Tibial nerve (tissue), 4 donors: ENCODE data around the gene PPCDC. TPM values are rescaled to one million over a fixed set of nuclear protein-coding genes. Genes with fewer than 3 reads are reported as not detected.
A peak's percentile ranks its signal among the peaks of the same experiment; 100 is the strongest.

Experiments
- DNase-seq, 2 donors: peaks; one replicate each; pipeline ENCODE4 v3.0.0-alpha.2; 2019; ENCODE audit warnings: low spot score in 2 of 2
- H3K27ac ChIP-seq, 4 donors: fragments of 200-600 bp; sonication (generic) in 3 of 4; one replicate each; pipeline ENCODE4 v1.5.1; 2017 to 2019; ENCODE audit warnings: mild to moderate bottlenecking in 1 of 4
- H3K27me3 ChIP-seq, 2 donors: fragments of 200-600 bp; sonication (generic) in 1 of 2; one replicate each; pipeline versions ENCODE4 v1.5.1 to v1.6.0; 2017 to 2019
- H3K36me3 ChIP-seq, 3 donors: fragments of 200-600 bp; sonication (generic); one replicate each; pipeline ENCODE4 v1.5.1; 2018 to 2019
- H3K4me1 ChIP-seq, 4 donors: fragments of 200-600 bp; sonication (generic) in 3 of 4; one replicate each; pipeline ENCODE4 v1.5.1; 2017 to 2019
- H3K4me3 ChIP-seq, 4 donors: fragments of 200-600 bp; sonication (generic) in 3 of 4; one replicate each; pipeline ENCODE4 v1.5.1; 2017 to 2019; ENCODE audit warnings: mild to moderate bottlenecking in 1 of 4, moderate library complexity in 1 of 4
- H3K9me3 ChIP-seq, 4 donors: fragments of 200-600 bp; sonication (generic) in 3 of 4; one replicate each; pipeline ENCODE4 v1.5.1; 2017 to 2019
- CTCF ChIP-seq, 5 experiments: fragments of 200-600 bp in 3 of 5; fragments of 450-650 bp in 2 of 5; sonication (generic) in 3 of 5; IDR thresholded peaks; one replicate each; pipeline ENCODE4 v1.5.1; 2016 to 2019; ENCODE audit warnings: antibody characterized with exemption in 5 of 5, mild to moderate bottlenecking in 3 of 5, moderate library complexity in 2 of 5
- EP300 ChIP-seq, 2 donors: sonication (generic); formaldehyde crosslinking; IDR thresholded peaks; one replicate each; pipeline ENCODE4 v1.6.1; 2017; ENCODE audit warnings: antibody characterized with exemption in 2 of 2, mild to moderate bottlenecking in 1 of 2
- POLR2A ChIP-seq, 2 donors: fragments of 450-650 bp; IDR thresholded peaks; one replicate each; pipeline ENCODE4 v1.6.1; 2017; ENCODE audit warnings: antibody characterized with exemption in 2 of 2, mild to moderate bottlenecking in 2 of 2, moderate library complexity in 2 of 2
- WGBS, 2 donors: methylation state at CpG; one replicate each; pipeline ENCODE4 v1.1.5; 2018; 5-methylcytosine and 5-hydroxymethylcytosine counted together
- total RNA-seq, 4 donors: library from RNA; depleted of rRNA; stranded (reverse); fragments of >200 nt; gene quantifications; one replicate each; pipeline ENCODE4 v1.1.0, GENCODE V29; 2016

Gene PPCDC
- total RNA-seq, 4 donors from 2014 or later = 19.8 to 42.5 (median 36.4) TPM

DNA sequence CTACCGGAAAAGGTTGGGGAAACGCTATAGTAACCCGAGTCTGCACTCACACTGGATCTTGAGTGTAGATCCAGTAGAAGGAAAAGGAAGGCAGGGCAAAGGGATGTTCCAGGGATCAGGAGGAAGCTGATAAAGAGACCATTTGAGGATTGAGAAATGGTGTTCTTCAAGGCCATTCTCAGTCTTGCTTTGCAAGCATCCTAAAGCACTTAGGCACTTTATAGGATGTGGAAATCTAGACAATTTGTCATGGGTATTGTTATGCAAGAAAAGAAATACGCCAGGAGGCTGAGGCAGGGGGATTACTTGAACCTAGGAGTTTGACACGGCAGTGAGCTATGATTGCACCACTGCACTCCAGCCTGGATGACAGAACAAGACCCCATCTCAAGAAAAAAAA is 41.2 kb upstream of the PPCDC start:
- Histone ChIP-seq H3K9me3 (no peaks in the 10 kb centered on the region), H3K36me3 (no peaks in the 10 kb centered on the region), H3K27ac (no peak overlapping the region), H3K4me1 (peaks cover 0 to 15% (median 0%) of the 10 kb centered on the region in 4 donors), H3K27me3 (no peaks in the 10 kb centered on the region), H3K4me3 (no peak overlapping the region)
- WGBS, 2 donors = 60 to 79% methylated on average over 5 of the region's 5 CpGs
- DNase-seq = no peak
- no peak for TF ChIP-seq CTCF (IDR thresholded peaks at IDR 0.05)

DNA sequence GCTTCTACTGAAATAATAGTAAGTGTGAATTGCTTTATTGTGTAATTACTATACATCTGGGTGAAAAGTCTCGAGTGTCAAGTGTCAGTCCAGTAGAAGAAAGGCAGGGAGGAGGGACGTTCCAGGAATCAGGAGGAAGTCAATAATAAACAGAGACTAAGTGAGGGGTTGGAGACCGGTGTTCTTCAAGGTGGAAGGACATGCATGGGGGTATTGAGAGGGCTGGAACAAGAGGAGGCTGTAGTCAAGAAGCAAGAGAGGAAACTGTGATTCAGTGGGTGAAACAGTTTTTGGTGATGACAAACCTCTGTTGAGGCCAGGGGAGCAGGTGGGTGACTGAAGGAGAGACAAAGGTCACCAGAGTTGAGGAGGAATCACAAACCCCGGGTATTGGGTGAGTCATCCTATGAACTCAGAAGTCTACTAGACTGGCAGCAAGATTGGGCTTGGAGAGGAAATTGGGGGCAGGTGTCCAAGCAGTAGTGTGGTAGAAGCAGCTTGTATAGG is 39.6 kb upstream of the PPCDC start:
- H3K9me3 ChIP-seq = no peaks in the 10 kb centered on the region
- H3K27me3 ChIP-seq = no peaks in the 10 kb centered on the region
- WGBS, 2 donors = 20 to 22% methylated on average over 4 of the region's 4 CpGs
- DNase-seq = no peak
- no peak overlapping the region for H3K4me3 ChIP-seq
- H3K4me1 ChIP-seq = peaks cover 0 to 3% (median 0%) of the 10 kb centered on the region in 4 donors
- no peaks in the 10 kb centered on the region for H3K36me3 ChIP-seq
- no peak overlapping the region for H3K27ac ChIP-seq
- TF ChIP-seq EP300 (IDR thresholded peaks at IDR 0.05) (no peak), CTCF (IDR thresholded peaks at IDR 0.05) (no peak), POLR2A (IDR thresholded peaks at IDR 0.05) (no peak)

GRCh38 chr15:74988007-74988800 is 35.2 kb upstream of the PPCDC start:
- Histone ChIP-seq H3K36me3 (no peaks in the 10 kb centered on the region), H3K27me3 (no peaks in the 10 kb centered on the region), H3K27ac (no peak overlapping the region), H3K4me3 (no peak overlapping the region), H3K9me3 (no peaks in the 10 kb centered on the region), H3K4me1 (no peaks in the 10 kb centered on the region)
- TF ChIP-seq CTCF (IDR thresholded peaks at IDR 0.05) (peak in 1 of 5 experiments; percentile 5), EP300 (IDR thresholded peaks at IDR 0.05) (no peak), POLR2A (IDR thresholded peaks at IDR 0.05) (no peak)
- WGBS, 2 donors = 42 to 45% methylated on average over 4 of the region's 4 CpGs
- DNase-seq = no peak

DNA sequence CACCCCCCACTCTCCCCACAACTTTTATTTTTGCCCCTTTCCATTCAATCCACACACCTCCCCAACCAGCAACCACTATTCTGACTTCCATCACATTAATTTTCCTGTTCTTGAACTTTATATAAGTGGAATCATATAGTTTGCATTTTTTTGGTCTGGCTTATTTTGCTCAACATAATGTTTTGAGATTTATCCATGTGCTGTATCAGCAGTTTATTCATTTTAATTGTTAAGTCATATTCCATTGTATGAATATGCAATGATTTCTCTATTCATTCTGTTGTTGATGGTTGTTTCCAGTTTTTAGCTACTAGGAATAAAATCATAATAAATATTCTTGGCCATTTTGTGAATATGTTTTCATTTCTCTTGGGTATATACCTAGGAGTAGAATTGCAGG is 33.9 kb upstream of the PPCDC start:
- H3K36me3 ChIP-seq = no peaks in the 10 kb centered on the region
- no peaks in the 10 kb centered on the region for H3K9me3 ChIP-seq
- peaks cover 0 to 7% (median 0%) of the 10 kb centered on the region in 4 donors for H3K4me1 ChIP-seq
- H3K27me3 ChIP-seq = no peaks in the 10 kb centered on the region
- no peak overlapping the region for H3K4me3 ChIP-seq
- no peak for DNase-seq
- TF ChIP-seq POLR2A (IDR thresholded peaks at IDR 0.05) (no peak), EP300 (IDR thresholded peaks at IDR 0.05) (no peak), CTCF (IDR thresholded peaks at IDR 0.05) (no peak)
- no peak overlapping the region for H3K27ac ChIP-seq

DNA sequence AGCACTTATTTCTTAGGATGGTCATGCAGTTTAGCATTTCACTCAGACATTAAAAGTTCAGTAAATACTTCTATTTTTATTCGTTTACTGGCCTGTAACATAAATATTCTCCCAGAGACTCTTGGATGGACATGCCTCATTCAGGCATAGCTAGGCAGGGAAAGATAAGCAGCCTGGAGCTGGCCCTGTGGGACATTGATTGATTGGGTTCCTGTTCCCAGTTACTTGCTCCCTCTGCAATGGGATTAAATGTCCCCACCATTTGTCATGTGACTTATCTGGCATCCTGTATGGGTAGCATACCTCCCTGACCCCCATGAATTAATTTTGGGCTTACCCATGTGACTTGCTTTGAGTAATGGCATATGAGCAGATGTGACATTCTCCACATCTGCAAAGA is 30.8 kb upstream of the PPCDC start:
- Histone ChIP-seq H3K9me3 (no peaks in the 10 kb centered on the region), H3K27ac (no peak overlapping the region), H3K4me3 (no peak overlapping the region), H3K27me3 (no peaks in the 10 kb centered on the region), H3K36me3 (no peaks in the 10 kb centered on the region), H3K4me1 (peaks cover 0 to 28% (median 9%) of the 10 kb centered on the region in 4 donors)
- no peak for TF ChIP-seq CTCF (IDR thresholded peaks at IDR 0.05)
- TF ChIP-seq EP300 (IDR thresholded peaks at IDR 0.05) = no peak
- WGBS, 2 donors = 30 to 50% methylated on average over 1 of the region's 1 CpG
- DNase-seq = no peak
